ENCODE measurements around the gene TRIP10.

- TF ChIP-seq CTCF (conservative IDR thresholded peaks at IDR 0.05; ENCODE audit: low read depth, low read length): no peak; the same call in 1 of the 2 replicates
- no peak for TF ChIP-seq CEBPB (IDR thresholded peaks at IDR 0.05; ENCODE audit: low read depth, low read length)
- TF ChIP-seq POLR2A (IDR thresholded peaks at IDR 0.05; ENCODE audit: low read depth, low read length): no peak
- TF ChIP-seq USF2 (IDR thresholded peaks at IDR 0.05; ENCODE audit: low read depth, low read length): no peak
- TF ChIP-seq RCOR1 (IDR thresholded peaks at IDR 0.05; ENCODE audit: insufficient replicate concordance, low read length): no peak
- no peak for TF ChIP-seq RAD21 (IDR thresholded peaks at IDR 0.05; ENCODE audit: low read length)
- no peak for TF ChIP-seq FOS (IDR thresholded peaks at IDR 0.05; ENCODE audit: low read depth, low read length)
Observed at GRCh38 chr19:6772028-6772865, 32.8 kb downstream of the TRIP10 start, which contains the start of gene VAV1.
